Left ventricle myocardium inferior (tissue), 1 donor: ENCODE measurements around the gene PSMC3. TPM values are rescaled to one million over a fixed set of nuclear protein-coding genes. Genes with fewer than 3 reads are reported as not detected.

Experiments
- DNase-seq: peaks from one replicate; pipeline ENCODE4 v3.0.0-alpha.2; 2020
- H3K27ac ChIP-seq: fragments of 200-600 bp; replicated peaks from 2 replicates; pipeline ENCODE4 v1.8.0; 2021
- H3K27me3 ChIP-seq: fragments of 200-600 bp; 2 replicates; pipeline ENCODE4 v1.8.0; 2021; ENCODE audit warnings: low read depth
- H3K36me3 ChIP-seq: fragments of 200-600 bp; 2 replicates; pipeline ENCODE4 v1.8.0; 2021
- H3K4me1 ChIP-seq: fragments of 200-600 bp; 2 replicates; pipeline ENCODE4 v1.8.0; 2021
- H3K4me3 ChIP-seq: fragments of 200-600 bp; 2 replicates; pipeline ENCODE4 v1.8.0; 2021; ENCODE audit warnings: mild to moderate bottlenecking, moderate library complexity
- H3K9me3 ChIP-seq: fragments of 200-600 bp; replicated peaks from 2 replicates; pipeline ENCODE4 v1.8.0; 2021
- intact Hi-C: fragments of 100-400 bp; cut with micrococcal nuclease; formaldehyde crosslinking; loops from one replicate; pipeline ENCODE4 v1.11.0; 2022
- total RNA-seq: library from RNA; stranded (reverse); fragmentation: NEBNext Ultra II Directional; extraction: Animal tissue kit (Norgen Biotek cat#: 25700); gene quantifications from one replicate; pipeline ENCODE4 v1.2.1, GENCODE V29; 2021
- TF ChIP-seq, protein P1 (sequence below): fragments of 200-600 bp; IDR thresholded peaks from 2 replicates; pipeline ENCODE4 v1.8.0; 2021; ENCODE audit warnings: antibody characterized with exemption, mild to moderate bottlenecking, borderline replicate concordance
- donor health status: DM: no; HTN: yes; CAD: no; lungs with severe emphysema.

PSMC3 gene
- total RNA-seq, 1 donor from 2014 or later = 146 TPM

DNA sequence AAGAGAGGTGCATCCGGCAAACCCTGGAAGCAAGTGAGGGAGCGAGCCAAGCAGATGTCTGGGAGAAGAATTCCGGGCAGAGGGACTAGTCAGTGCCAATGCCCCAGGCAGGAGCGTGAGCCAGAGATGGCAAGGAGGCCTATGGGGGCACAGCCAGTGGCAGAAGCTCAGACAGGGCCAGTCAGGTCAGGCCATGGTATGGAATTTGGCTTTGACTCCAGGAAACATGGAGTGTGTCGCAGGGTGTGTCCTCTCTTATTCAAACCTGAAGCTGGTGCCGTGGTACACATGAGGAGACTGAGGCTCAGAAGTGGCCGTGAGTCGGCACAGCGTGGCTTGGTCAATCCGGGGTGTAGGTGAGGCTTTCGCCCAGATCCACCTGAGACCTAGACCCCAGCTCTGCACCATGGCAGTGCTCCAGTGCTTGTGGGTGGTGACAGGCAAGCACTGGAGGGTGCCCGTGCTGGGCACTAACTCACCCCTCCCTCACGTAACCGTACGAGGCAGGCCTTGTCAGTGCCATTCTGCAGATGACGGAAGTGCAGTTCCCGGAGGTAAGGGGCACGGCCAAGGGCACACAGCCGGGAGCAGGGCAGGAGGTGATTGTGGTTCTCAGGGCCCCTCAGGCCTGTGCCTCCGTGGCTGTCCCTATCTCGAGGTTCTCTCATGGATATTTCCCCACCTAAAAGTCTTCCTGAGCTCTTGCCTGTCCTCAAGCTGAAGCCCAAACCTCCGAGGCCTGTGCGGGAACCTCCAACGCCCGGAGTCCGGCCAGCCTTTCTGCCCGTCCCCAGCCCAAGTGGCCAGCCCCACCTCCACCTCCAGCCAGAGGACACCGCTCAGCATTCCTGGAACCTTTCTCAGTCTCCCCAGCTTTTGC lies 37.3 kb downstream of the PSMC3 start:
- no peak for DNase-seq
- H3K27me3 ChIP-seq = no peaks in the 10 kb centered on the region
- H3K4me1 ChIP-seq = peaks cover 9% of the 10 kb centered on the region
- TF ChIP-seq, protein P1, sequence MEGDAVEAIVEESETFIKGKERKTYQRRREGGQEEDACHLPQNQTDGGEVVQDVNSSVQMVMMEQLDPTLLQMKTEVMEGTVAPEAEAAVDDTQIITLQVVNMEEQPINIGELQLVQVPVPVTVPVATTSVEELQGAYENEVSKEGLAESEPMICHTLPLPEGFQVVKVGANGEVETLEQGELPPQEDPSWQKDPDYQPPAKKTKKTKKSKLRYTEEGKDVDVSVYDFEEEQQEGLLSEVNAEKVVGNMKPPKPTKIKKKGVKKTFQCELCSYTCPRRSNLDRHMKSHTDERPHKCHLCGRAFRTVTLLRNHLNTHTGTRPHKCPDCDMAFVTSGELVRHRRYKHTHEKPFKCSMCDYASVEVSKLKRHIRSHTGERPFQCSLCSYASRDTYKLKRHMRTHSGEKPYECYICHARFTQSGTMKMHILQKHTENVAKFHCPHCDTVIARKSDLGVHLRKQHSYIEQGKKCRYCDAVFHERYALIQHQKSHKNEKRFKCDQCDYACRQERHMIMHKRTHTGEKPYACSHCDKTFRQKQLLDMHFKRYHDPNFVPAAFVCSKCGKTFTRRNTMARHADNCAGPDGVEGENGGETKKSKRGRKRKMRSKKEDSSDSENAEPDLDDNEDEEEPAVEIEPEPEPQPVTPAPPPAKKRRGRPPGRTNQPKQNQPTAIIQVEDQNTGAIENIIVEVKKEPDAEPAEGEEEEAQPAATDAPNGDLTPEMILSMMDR = no peak
- no peaks in the 10 kb centered on the region for H3K36me3 ChIP-seq
- H3K27ac ChIP-seq = no peak overlapping the region
- no peak overlapping the region for H3K4me3 ChIP-seq
- no peaks in the 10 kb centered on the region for H3K9me3 ChIP-seq
- intact Hi-C loops = loop anchor here (10.0 kb wide), 1 partner anchor 56 kb away; the partner anchor contains the start of gene RAPSN

DNA sequence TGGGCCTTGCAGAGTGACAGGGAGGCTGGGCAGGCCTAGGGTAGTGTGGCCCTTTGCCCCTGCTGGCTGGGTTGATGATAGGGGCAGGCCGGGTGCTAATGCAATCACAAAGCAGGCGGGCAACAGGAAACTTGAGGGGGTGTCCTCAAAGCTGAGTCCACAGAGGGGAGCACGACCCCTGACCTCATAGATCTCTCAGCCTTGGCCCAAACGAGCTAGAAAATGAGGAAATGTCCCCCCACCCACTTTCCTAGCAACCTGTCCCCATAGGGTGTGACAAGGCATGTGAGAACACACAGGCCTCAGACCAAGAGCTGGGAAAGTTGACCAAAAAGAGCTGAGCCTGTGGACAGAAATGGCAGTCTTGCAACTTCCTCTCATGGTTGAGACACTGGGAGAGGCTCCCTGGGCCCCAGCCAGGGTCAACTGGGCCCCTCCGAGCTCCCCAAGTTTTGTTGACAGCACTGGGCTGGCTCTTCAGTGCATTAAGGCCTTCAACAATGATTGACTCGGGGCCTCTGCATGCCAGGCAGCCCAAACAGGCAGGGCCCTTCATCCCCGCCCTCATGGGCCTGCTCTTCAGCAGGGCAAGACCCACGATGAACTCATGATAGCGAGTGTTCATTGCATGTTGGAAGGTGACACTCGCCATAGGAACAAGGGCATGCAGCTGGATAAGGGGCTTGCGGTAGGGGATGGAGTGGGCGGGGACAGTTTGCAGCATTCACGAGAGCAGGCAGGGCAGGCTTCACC lies 38.1 kb downstream of the PSMC3 start:
- Histone ChIP-seq H3K27me3 (no peaks in the 10 kb centered on the region), H3K27ac (no peak overlapping the region), H3K9me3 (no peaks in the 10 kb centered on the region), H3K4me1 (peaks cover under 1% of the 10 kb centered on the region), H3K36me3 (no peaks in the 10 kb centered on the region), H3K4me3 (no peak overlapping the region)
- no peak for DNase-seq
- intact Hi-C loops = loop anchor here (10.0 kb wide), 1 partner anchor 57 kb away; the partner anchor contains the start of gene RAPSN
- TF ChIP-seq, protein P1 = no peak

DNA sequence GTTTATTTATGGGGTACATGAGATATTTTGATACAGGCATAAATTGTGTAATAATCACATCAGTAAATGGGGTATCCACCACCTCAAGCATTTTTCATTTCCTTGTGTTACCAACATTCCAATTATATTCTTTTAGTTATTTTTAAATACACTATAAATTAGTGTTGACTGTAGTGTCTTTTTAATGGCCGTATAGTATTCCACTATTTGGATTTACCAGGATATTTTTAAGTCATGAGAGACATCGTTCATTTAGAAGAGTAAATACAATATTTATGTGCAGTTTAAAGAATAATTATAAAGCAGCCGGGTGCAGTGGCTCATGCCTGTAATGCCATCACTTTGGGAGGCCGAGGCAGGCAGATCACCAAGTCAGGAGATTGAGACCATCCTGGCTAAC lies 41.7 kb downstream of the PSMC3 start:
- Histone ChIP-seq H3K4me1 (no peaks in the 10 kb centered on the region), H3K27me3 (no peaks in the 10 kb centered on the region), H3K36me3 (no peaks in the 10 kb centered on the region), H3K9me3 (no peaks in the 10 kb centered on the region), H3K4me3 (no peak overlapping the region), H3K27ac (no peak overlapping the region)
- no peak for DNase-seq
- TF ChIP-seq, protein P1 = no peak
- intact Hi-C loops = loop anchor here (10.0 kb wide), 1 partner anchor 60 kb away; the partner anchor contains the start of gene RAPSN

DNA sequence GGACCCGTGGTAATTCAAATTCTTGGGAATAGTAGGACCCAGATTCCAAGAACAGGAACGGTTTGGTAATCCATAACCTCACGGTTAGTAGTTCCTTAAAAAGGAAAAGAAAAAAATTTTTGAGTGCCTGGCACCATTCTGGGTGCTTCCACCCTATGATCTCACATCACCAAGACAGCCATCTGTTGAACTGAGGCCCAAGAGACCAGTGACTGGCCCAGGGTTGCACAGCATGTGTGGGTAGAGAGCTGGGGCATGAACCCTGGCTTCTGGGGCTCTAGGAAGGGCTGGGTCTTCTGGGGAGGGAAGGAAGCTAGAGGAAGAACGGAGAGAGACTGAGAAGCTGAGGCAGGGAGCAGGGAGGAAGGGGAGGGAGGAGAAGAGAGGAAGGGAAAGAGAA lies 43.2 kb downstream of the PSMC3 start:
- intact Hi-C loops = loop anchor here (10.0 kb wide), 1 partner anchor 62 kb away; the partner anchor contains the start of gene RAPSN
- no peak overlapping the region for H3K4me3 ChIP-seq
- H3K27ac ChIP-seq = no peak overlapping the region
- TF ChIP-seq, protein P1 = no peak
- no peaks in the 10 kb centered on the region for H3K27me3 ChIP-seq
- no peaks in the 10 kb centered on the region for H3K4me1 ChIP-seq
- no peak for DNase-seq
- no peaks in the 10 kb centered on the region for H3K36me3 ChIP-seq
- no peaks in the 10 kb centered on the region for H3K9me3 ChIP-seq

DNA sequence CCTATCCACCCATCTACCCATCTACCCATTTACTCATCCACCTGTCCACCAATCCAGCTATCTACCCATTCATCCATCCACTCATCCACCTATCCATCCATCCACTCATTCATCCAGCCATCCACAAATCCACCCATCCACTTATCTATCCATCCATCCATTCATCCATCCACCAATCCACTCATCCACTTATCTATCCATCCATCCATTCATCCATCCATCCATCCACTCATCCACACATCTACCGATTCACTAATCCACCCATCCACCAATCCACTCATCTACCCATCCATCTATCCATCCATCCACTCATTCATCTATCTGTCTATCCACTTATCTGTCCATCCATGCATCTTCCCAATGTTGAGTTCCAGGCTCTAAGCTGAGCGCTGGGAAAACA lies 46.2 kb downstream of the PSMC3 start:
- Histone ChIP-seq H3K27ac (no peak overlapping the region), H3K4me1 (no peaks in the 10 kb centered on the region), H3K27me3 (no peaks in the 10 kb centered on the region), H3K36me3 (no peaks in the 10 kb centered on the region), H3K9me3 (no peaks in the 10 kb centered on the region), H3K4me3 (no peak overlapping the region)
- TF ChIP-seq, protein P1 = no peak
- intact Hi-C loops = loop anchor here (10.0 kb wide), 1 partner anchor 65 kb away; the partner anchor contains the start of gene RAPSN
- no peak for DNase-seq
